CD14-positive monocyte (primary cell): ENCODE measurements around the gene EYA4. TPM values are rescaled to one million over a fixed set of nuclear protein-coding genes. Genes with fewer than 3 reads are reported as not detected.

Experiments used
- DNase-seq, 3 donors: peaks; one replicate each; pipeline ENCODE4 v3.0.0-alpha.2; 2011 to 2022
- H2AFZ ChIP-seq: 2 replicates; pipeline ENCODE4 v1.6.0; 2012; ENCODE audit warnings: mild to moderate bottlenecking, low read depth, low read length, inconsistent platforms; ENCODE audit not compliant: insufficient read depth, poor library complexity, severe bottlenecking
- H3K27ac ChIP-seq, 2 donors: 1 replicate in 1 of 2; 2 replicates in 1 of 2; pipeline ENCODE4 v1.5.1; 2012 to 2013; ENCODE audit warnings: low read length in 2 of 2, control low read depth in 1 of 2, inconsistent platforms in 1 of 2, low read depth in 1 of 2, mild to moderate bottlenecking in 1 of 2
- H3K27me3 ChIP-seq, 2 donors: one replicate each; pipeline versions ENCODE4 v1.6.0 to v1.6.1; 2011 to 2013; ENCODE audit warnings: low read length in 2 of 2; ENCODE audit not compliant: control insufficient read depth in 2 of 2, insufficient read depth in 2 of 2
- H3K36me3 ChIP-seq, 2 donors: replicated peaks in 1 of 2; 1 replicate in 1 of 2; 2 replicates in 1 of 2; pipeline versions ENCODE4 v1.5.1 to v1.6.1; 2012 to 2013; ENCODE audit warnings: low read length in 2 of 2, control low read depth in 1 of 2, inconsistent platforms in 1 of 2, mild to moderate bottlenecking in 1 of 2; ENCODE audit not compliant: insufficient read depth in 2 of 2, control insufficient read depth in 1 of 2
- H3K4me1 ChIP-seq, 2 donors: 1 replicate in 1 of 2; 2 replicates in 1 of 2; pipeline versions ENCODE4 v1.5.1 to v1.6.1; 2012 to 2013; ENCODE audit warnings: low read length in 2 of 2, control low read depth in 1 of 2, inconsistent platforms in 1 of 2, mild to moderate bottlenecking in 1 of 2, moderate library complexity in 1 of 2; ENCODE audit not compliant: insufficient read depth in 2 of 2, control insufficient read depth in 1 of 2
- H3K4me2 ChIP-seq: replicated peaks from 2 replicates; pipeline ENCODE3; 2012; ENCODE audit warnings: low read length, moderate library complexity, mild to moderate bottlenecking; ENCODE audit not compliant: poor library complexity, severe bottlenecking; ENCODE audit errors: extremely low read depth
- H3K4me3 ChIP-seq, 3 experiments: fragments of 200-600 bp in 1 of 3; sonication (generic) in 1 of 3; replicated peaks in 1 of 3; 1 replicate in 2 of 3; 2 replicates in 1 of 3; pipeline ENCODE4 v1.5.1; 2011 to 2013; ENCODE audit warnings: low read length in 3 of 3, mild to moderate bottlenecking in 3 of 3, control low read depth in 2 of 3, low read depth in 2 of 3, inconsistent platforms in 1 of 3, moderate library complexity in 1 of 3
- H3K79me2 ChIP-seq: 2 replicates; pipeline ENCODE4 v1.6.0; 2012; ENCODE audit warnings: mild to moderate bottlenecking, control low read depth, inconsistent platforms, low read length, moderate library complexity; ENCODE audit not compliant: insufficient read depth
- H3K9ac ChIP-seq: 2 replicates; pipeline ENCODE4 v1.6.0; 2017; ENCODE audit warnings: low read length, mild to moderate bottlenecking; ENCODE audit not compliant: insufficient read depth, poor library complexity, severe bottlenecking
- H3K9me3 ChIP-seq, 2 donors: replicated peaks in 1 of 2; 1 replicate in 1 of 2; 2 replicates in 1 of 2; pipeline versions ENCODE4 v1.5.1 to v1.6.1; 2012 to 2013; ENCODE audit warnings: low read length in 2 of 2, control low read depth in 1 of 2; ENCODE audit not compliant: control insufficient read depth in 1 of 2, insufficient read depth in 1 of 2
- H4K20me1 ChIP-seq: 2 replicates; pipeline ENCODE4 v1.6.0; 2012; ENCODE audit warnings: mild to moderate bottlenecking, low read length, control low read depth, moderate library complexity; ENCODE audit not compliant: insufficient read depth
- H3K27ac Mint-ChIP-seq, 7 donors: one replicate each; pipeline ENCODE4 v1.8.0; 2020; ENCODE audit warnings: mild to moderate bottlenecking in 7 of 7, mixed read lengths in 7 of 7, moderate library complexity in 6 of 7, inconsistent platforms in 2 of 7
- H3K27me3 Mint-ChIP-seq, 3 donors: one replicate each; pipeline ENCODE4 v1.8.0; 2021 to 2022; ENCODE audit warnings: low read depth in 3 of 3, mild to moderate bottlenecking in 3 of 3, mixed read lengths in 3 of 3, moderate library complexity in 3 of 3, inconsistent platforms in 1 of 3
- H3K36me3 Mint-ChIP-seq, 2 donors: one replicate each; pipeline ENCODE4 v1.8.0; 2020; ENCODE audit warnings: mixed read lengths in 2 of 2, inconsistent platforms in 1 of 2, mild to moderate bottlenecking in 1 of 2
- H3K4me1 Mint-ChIP-seq: one replicate; pipeline ENCODE4 v1.8.0; 2020; ENCODE audit warnings: mild to moderate bottlenecking, mixed read lengths
- H3K4me3 Mint-ChIP-seq, 2 donors: one replicate each; pipeline ENCODE4 v1.8.0; 2020; ENCODE audit warnings: mild to moderate bottlenecking in 2 of 2, mixed read lengths in 2 of 2, moderate library complexity in 1 of 2
- H3K9me3 Mint-ChIP-seq, 7 donors: one replicate each; pipeline ENCODE4 v1.8.0; 2020 to 2022; ENCODE audit warnings: mixed read lengths in 7 of 7, mild to moderate bottlenecking in 6 of 7, moderate library complexity in 6 of 7, inconsistent platforms in 2 of 7
- CTCF ChIP-seq: fragments of 200-600 bp; IDR thresholded peaks from one replicate; pipeline ENCODE4 v1.8.0; 2022; ENCODE audit warnings: antibody characterized with exemption, mild to moderate bottlenecking
- WGBS: methylation state at CpG from one replicate; pipeline ENCODE4 v1.1.5; 2013; ENCODE audit warnings: missing lambda C conversion rate; ENCODE audit not compliant: insufficient coverage; 5-methylcytosine and 5-hydroxymethylcytosine counted together
- intact Hi-C, 2 donors: fragments of 100-400 bp; cut with micrococcal nuclease; formaldehyde crosslinking; loops; one replicate each; pipeline versions ENCODE4 v1.15.0 to v1.15.1; 2023
- polyA plus RNA-seq, 3 donors: library from polyadenylated mRNA; depleted of rRNA in 1 of 3; unstranded in 2 of 3; stranded (reverse) in 1 of 3; fragments of 300-500 nt in 2 of 3; fragments of >200 nt in 1 of 3; fragmentation: Illumina TruSeq in 2 of 3; gene quantifications; 1 replicate in 2 of 3; 2 replicates in 1 of 3; pipeline ENCODE4 v1.2.3, GENCODE V29; 2012 to 2021

EYA4 gene
- polyA plus RNA-seq, 3 donors: not detected

DNA sequence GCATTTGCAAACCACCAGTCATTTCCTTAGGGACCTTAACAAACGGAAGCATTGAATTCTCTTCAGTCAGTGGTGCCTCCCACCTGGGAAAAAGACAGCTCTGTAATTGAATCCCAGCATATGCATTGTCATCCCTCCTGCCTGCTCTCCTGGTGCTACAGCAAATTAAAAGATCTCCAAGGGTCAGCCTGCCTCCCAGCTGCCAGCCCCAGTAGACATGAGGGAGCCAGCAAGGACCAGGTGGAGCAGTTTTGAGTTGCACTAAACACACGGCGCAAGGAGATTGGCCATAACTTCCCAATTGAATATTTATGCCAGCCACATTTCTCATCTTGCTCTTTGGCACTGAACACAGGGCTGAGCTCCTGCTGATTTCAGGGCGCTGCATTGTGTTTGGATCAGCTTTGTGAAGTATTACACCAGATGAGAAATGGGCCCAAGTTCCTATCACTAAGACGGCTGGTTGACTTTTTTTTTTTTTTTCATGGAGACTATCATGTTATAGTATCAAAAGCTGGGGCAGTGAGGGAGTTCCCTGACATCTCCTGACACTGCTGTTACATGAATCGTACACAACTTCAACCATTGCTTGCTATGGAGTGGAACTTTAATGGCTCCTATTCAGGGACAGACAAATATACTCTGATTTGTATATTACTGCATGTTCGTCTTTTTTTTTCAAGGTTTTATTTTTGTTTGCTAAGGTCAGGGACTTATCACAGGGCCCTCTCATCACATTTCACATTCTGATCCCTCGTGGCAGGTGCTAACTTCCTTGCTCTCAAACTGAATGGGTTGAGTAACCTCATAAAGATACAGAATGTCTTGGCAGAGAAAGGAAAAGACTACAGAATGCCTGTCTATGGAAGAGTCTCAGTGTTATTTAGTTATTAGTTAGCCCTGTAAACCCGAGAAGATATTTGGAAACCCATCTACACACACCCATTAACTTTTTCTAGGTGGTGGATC is 191.1 kb downstream of the EYA4 start:
- H4K20me1 ChIP-seq: no peaks in the 10 kb centered on the region
- no peaks in the 10 kb centered on the region for H3K36me3 ChIP-seq
- H2AFZ ChIP-seq: no peak overlapping the region
- no peaks in the 10 kb centered on the region for H3K4me1 ChIP-seq
- intact Hi-C loops: no loop called here
- H3K4me3 ChIP-seq: no peak overlapping the region
- Mint-ChIP-seq H3K9me3 (peaks cover 0 to 2% (median 1%) of the 10 kb centered on the region in 7 donors), H3K36me3 (no peaks in the 10 kb centered on the region), H3K27ac (no peak overlapping the region), H3K4me3 (no peak overlapping the region), H3K27me3 (peaks cover 0 to 4% (median 0%) of the 10 kb centered on the region in 3 donors), H3K4me1 (no peaks in the 10 kb centered on the region)
- no peak overlapping the region for H3K27ac ChIP-seq
- no peak overlapping the region for H3K9ac ChIP-seq
- H3K79me2 ChIP-seq: no peaks in the 10 kb centered on the region
- no peak for TF ChIP-seq CTCF
- H3K4me2 ChIP-seq: no peak overlapping the region
- H3K27me3 ChIP-seq: no peaks in the 10 kb centered on the region
- WGBS: 95% methylated on average over 3 of the region's 9 CpGs
- no peak for DNase-seq
- H3K9me3 ChIP-seq: no peaks in the 10 kb centered on the region

DNA sequence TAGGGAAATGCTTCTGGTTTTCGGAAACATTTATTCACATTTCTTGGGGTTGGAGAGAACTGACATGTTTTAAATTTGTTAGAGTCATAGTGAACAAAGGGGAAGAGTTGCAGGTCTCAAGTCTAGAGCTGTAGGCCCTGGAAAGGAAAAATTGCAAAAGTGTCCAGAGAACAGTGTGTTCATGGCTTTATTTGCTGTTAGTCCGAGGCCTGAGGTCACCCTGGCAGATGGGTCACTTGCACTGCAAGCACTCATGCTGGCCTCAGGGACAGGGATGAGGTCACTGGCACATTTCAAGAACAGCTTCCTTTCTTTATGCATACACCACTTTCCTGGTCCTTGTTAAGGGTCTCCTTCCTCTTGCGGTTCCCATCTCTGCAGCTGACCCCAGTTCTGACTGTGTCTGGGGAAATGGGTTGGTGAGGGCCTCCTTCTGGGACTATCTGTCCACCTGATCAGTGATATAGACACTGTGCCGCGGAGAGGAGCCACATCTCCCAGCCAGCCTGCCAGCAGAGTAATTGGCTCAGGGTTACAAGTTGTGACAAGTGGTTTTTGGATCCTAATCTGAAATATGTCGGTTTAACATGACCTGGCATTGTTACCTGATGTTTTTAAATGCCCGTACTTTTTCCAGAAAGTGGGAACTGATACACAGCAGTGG is 194.0 kb downstream of the EYA4 start:
- H3K9ac ChIP-seq: no peak overlapping the region
- Mint-ChIP-seq H3K36me3 (no peaks in the 10 kb centered on the region), H3K9me3 (peaks cover 0 to 2% (median 1%) of the 10 kb centered on the region in 7 donors), H3K4me1 (no peaks in the 10 kb centered on the region), H3K27ac (no peak overlapping the region), H3K4me3 (no peak overlapping the region), H3K27me3 (peaks cover 0 to 4% (median 0%) of the 10 kb centered on the region in 3 donors)
- intact Hi-C loops: no loop called here
- H3K27me3 ChIP-seq: no peaks in the 10 kb centered on the region
- H3K27ac ChIP-seq: no peak overlapping the region
- no peak overlapping the region for H3K4me2 ChIP-seq
- no peak for DNase-seq
- no peaks in the 10 kb centered on the region for H3K36me3 ChIP-seq
- no peak overlapping the region for H2AFZ ChIP-seq
- no peaks in the 10 kb centered on the region for H3K79me2 ChIP-seq
- 54% methylated on average over 4 of the region's 7 CpGs for WGBS
- no peaks in the 10 kb centered on the region for H4K20me1 ChIP-seq
- H3K4me1 ChIP-seq: no peaks in the 10 kb centered on the region
- H3K4me3 ChIP-seq: no peak overlapping the region
- H3K9me3 ChIP-seq: no peaks in the 10 kb centered on the region
- TF ChIP-seq CTCF: no peak
